Neural progenitor cell (in vitro differentiated cells): Measurements from ENCODE around the gene NFASC.

Source experiments
- CTCF ChIP-seq: fragments of 200-600 bp; sonication (generic); IDR thresholded peaks from 2 replicates; pipeline ENCODE4 v1.5.1; 2017; ENCODE audit warnings: antibody characterized with exemption, mild to moderate bottlenecking
- EZH2 ChIP-seq: fragments of 200-600 bp; sonication (generic); IDR thresholded peaks from 2 replicates; pipeline ENCODE4 v1.6.1; 2017; ENCODE audit warnings: antibody characterized with exemption, mild to moderate bottlenecking, moderate library complexity
- EZH2phosphoT487 ChIP-seq: fragments of 200-600 bp; sonication (generic); IDR thresholded peaks from 2 replicates; pipeline ENCODE4 v1.6.1; 2017; ENCODE audit warnings: antibody characterized with exemption

- no peak for TF ChIP-seq CTCF
- TF ChIP-seq EZH2, result no peak
- TF ChIP-seq EZH2phosphoT487, result no peak
Observed at GRCh38 chr1:204968951-204969350, 98.3 kb downstream of the NFASC start.
